ENCODE data around the gene FHOD3.
A peak's percentile ranks its signal among the peaks of the same experiment; 100 is the strongest.

The FHOD3 gene

DNA sequence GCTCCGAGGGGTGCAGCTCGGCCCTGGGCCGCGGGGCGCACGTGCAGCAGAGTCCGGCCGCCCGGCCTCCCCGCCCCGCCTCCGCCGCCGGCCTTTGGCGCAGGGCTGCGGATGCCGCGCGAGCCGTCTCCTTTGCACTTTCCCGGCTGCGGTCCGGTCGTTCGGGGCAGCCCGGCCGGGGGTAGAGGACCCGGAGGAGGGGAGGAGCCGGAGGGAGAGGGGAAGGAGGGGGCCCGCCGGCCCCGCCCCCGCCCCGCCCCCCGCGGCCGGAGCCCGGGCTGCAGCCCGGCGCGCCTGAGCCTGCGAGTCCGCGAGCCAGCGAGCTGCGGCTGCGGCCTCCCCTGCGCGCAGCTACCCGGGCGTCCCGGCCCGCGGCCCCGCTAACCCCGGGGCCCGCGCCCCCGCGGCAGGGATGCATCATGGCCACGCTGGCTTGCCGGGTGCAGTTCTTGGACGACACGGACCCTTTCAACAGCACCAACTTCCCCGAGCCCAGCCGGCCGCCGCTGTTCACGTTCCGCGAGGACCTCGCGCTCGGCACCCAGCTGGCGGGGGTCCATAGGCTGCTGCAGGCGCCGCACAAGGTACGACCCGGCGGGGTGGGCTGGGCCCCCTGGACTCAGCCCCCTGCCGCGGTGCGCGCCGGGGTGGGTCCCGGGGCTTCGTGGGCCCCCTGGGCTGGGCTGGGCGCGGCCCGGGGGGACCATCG lies at the start of gene FHOD3:
FHOD3 (plus strand) TSS at position 297 of the 709 bp plus-strand sequence; CDS start at position 420, 123 bp downstream.
- DNase-seq = peak in 1 of 2 experiments; percentile 59

DNA sequence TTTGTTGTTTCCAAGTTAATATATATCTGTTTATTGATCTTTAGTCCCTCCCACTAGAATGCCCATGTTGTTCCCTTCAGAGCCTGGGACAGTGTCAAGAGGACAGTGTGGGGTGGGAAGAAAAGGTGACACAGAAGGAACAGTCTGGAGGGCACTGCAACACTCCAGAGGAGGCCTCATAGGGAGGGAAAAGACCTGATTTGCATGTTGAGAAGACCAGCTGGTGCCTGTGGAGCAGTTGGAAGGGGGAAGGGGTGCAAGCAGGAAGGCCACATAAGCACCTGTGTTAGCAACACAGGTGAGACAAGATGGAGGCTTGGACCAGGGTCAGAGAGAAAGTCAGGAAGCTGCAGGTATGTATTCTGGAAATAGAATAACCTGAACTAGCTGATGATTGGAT lies 48.1 kb upstream of the FHOD3 start:
- no peak for DNase-seq

DNA sequence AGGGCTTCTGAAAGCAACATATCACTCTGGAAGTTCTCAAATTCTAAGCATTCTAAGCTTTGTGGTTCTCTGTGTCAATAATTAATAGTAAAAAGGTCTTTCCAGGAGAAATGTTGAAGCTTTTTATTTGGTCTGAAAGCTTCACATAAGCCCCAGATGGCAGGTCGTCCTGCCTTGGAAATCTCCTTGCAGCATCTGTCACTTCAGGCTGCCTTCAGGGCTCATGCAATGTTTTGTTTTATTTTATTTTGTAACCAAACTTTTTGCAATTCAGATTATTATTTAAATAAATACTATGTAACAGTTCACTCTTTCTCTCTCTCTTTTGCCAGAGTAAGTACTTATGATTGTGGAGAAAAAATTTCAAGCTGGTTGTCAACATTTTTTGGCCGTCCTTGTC lies 46.7 kb upstream of the FHOD3 start:
- no peak for DNase-seq

DNA sequence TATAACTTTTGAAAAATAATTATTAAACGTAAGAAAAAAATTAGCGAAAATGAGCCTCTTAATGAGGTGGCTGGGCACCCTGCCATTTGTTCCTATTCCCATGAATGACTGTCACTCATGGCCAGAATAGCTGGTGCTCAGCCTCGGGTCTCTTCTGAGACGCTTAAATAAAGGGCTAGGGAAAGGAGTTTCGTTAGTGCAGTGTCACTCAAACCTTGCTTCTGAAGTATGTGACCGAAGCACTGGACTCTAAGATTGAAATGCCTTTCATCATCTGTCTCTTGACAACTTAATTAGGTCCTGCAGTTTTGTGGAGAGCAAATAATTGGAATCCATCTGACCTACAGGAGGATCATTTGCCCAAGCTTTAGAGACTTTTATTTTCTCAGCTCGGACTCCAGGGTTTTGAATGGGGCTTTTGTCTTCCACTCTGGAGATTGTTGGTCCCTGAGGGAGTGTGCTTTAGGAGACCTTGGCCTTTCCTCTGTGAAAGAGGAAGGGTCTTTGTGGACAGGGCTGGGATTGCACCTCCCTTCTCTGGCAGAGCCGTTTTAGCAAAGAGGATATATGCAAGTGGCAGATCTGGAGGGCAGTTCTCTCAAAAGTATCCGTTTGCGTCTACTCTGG lies 42.3 kb upstream of the FHOD3 start:
- DNase-seq = no peak

DNA sequence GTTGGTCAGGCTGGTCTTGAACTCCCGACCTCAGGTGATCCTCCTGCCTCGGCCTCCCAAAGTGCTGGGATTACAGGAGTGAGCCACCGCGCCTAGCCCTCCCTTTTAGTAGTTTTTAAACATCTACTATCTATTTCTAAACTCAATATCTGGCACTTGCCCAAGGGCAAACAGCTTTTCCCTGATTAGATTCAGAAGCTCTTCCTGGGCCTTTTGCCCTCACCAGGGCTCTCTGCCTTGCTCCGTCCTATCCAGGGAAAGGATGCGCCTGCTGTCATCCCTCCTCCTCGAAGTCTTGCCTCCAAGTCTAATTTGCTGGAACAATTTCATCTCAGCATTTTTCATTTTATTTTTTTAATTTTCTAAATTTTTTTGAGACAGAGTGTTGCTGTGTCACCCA lies 41.4 kb upstream of the FHOD3 start:
- DNase-seq = peak in 1 of 2 experiments; percentile 3

DNA sequence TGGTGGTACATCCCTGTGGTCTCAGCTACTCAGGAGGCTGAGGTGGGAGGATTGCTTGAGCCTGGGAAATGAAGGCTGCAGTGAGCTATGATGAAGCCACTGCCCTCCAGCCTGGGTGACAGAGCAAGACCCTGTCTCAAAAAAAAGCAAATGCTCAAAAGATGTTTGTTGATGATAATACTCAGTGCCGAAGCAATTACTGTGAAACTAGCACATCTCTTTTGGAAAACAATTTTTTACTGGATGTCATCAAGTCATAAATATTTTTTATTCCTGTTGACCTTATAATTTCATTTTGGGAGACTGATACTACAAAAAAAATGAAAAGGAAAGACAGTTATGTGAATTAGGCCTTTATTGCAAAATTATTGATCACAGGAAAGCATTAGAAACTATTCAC lies 34.5 kb upstream of the FHOD3 start:
- DNase-seq = no peak

DNA sequence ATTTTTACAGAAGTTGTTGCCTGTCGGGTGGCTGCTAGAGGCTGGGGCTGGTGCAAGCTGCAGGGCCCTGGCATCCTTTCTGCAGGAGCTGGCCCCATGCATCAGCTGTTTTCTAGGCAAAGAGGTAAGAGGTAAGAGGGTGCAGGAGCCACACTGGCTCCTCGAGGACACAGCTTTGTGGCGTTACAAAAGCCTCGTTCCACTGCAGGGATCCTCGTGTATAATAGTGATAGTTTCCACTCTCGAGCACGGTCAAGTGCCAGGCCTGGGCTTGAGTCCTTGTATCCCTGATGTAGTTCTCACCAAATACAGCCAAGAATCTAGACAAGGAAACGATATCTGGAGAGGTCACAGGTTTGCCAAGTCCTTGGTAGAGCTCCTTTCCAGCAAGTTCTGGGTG lies 33.2 kb upstream of the FHOD3 start:
- DNase-seq = no peak

DNA sequence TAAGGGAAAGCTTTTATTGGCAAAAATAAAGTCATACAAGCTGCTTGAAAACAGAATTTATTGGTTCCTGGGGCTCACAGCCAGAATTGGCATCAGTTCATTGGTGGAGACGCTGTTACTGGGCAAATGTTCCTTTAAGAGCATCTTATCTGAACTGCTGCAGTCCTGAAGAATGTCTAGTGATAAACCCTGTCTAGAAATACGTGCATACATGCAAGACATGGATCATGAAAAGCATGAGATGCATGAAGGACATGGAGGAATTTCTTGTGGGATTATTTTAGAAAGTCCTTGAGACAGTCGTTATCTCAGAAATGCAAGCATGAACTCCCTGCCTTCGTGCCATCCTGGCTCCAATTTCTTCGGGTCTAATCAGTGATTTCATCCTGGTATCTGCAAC lies 32.5 kb upstream of the FHOD3 start:
- no peak for DNase-seq

DNA sequence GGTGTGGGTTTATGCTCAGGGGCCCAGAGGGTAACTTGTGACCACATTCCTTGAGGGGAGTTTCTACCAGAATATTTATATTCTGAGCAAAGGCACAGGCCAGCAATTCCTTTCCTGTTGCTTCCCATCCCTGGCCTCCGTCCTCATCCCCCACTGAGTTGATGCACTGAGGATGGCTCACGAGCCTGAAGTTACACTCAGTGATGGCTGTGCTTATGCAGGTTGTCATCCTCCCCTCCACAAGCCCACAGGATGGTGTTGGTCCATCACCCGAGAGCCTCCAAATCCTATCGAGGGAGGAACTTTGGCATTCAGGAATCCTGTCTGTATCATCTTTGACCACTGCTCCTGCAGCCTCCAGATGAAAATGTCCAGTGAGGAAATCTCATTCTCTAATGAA lies 28.4 kb upstream of the FHOD3 start:
- no peak for DNase-seq

DNA sequence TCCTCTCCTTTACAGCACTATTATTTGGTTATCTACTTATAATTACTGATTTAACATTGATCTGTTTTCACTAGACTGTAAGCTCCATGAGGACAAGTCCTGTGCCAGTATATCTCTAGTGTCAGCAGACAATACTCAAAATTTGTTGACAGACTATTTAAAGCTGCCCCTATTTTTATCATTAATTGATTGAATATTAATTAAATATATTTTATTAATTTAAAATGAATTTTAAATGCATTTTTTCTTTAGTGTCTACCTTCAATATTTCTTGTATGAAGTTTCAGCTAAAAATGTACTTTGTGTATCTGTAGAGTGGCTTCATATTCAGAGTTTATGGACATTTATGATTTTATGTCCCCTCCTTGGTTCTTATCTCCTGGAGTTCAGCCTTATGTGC lies 26.4 kb upstream of the FHOD3 start:
- no peak for DNase-seq

DNA sequence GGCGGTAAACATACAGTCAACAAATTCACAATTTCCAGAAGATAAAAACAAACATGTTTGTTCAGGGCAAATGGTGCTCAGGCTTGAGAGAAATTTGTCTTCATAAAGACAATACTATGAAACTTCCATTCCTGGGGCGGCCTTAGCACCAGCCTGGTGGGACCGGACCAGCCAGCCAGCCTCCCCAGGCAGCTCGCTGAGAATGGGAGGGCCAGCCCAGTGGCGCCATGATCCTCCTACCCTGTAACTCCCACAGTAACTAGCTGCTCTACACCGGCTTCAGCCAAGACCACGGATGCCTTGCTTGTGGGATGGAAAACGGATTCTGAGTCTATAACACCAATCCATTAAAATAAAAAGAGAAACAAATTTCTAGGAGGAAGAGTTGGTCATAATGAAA lies 24.2 kb upstream of the FHOD3 start:
- DNase-seq = no peak

DNA sequence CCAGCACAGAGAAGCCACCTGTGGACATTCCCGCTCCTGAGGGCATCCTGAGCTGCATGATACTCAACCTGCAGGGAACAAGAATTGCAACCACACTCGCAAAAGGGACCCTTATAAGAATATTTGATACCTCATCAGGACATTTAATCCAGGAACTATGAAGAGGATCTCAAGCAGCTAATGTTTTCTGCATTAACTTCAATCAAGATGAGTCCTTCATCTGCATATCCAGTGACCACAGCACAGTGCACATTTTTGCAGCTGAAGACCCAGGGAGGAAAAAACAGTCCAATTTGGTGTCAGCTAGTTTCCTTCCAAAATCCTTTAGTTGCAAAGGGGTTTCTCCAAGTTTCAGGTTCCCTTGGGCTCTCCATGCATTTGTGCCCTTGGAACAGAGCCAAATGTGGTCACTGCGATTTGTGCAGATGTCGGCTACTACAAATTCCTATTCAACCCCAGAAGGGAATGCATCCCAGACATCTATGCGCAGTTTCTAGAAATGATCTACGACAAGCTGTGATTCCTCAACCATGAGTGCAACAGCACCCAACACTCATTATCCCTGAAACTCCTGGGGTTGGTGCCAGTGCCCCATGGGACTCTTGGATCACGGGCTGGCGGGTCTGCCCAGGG lies 23.3 kb upstream of the FHOD3 start:
- DNase-seq = no peak

DNA sequence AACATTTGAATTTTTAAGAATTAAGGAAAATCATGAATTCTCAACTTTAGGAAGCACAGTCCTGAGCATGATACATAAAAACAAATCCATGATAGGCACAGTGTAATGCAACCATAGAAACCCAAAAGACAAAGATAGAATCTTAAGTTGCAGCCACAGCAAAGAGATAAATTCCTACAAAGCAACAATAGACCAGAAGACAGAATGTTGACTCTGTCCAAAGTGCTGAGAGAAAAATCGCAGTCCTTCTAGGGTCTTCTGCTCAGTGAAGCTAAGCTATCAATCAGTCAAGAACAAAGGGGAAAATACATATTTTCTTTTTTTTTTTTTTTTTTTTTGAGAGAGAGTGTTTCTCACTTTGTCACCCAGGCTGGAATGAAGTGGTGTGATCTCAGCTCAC lies 22.0 kb upstream of the FHOD3 start:
- DNase-seq = no peak

DNA sequence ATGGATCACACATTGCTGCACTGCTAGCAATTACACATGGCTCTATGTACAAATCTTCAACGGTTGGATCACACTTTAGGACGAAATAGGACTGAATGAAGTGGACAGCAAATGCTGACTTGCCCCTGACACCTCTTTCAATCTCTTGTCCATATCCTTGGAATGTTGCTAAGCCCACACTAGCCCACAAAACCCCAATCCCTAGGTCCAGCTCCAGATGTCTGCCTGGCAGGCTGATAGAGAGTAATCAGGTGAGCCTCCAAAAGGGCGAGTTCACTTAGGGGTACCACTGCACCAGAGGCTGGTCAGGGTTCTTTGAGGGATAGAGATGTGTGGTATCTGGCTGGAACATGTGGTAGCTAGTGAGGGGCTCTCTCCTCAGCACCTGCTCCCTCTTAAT lies 18.5 kb upstream of the FHOD3 start:
- DNase-seq = no peak

DNA sequence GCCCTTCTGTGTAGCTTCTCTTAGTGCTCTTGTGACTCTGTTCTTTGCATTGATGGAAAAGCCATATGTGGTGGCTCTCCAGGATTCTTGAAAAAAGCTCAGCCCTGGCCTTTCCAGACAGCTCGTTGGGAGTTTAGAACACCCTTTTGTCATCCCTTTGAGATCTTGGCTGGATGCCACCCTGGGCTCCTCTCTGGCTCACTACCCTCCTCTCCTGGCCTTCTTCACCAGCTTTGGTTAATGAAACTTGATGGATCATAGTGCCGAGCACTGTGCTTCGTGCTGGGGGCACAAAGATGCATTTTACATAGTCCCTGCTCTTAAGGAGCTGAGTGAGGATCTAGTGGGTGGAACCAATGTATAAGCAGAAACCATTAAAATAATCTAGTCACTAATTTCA lies 15.6 kb upstream of the FHOD3 start:
- DNase-seq = peak; percentile 26 to 43

DNA sequence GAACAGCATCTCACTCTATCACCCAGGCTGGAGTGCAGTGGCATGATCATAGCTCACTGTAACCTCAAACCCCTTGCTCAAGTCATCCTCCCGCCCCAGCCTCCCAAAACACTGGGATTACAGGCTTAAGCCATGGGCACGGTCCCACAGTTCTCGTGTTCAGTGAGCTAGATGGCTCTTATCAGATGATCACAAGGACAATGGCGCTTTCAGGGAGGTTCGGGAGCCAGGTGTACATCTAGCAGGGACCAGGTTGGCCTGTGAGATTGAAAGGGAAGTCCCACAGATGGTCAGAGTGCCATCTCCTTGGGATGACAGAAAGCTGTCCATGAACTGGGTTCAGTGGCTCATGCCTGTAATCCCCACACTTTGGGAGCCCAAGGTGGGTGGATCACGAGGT lies 14.1 kb upstream of the FHOD3 start:
- DNase-seq = no peak

DNA sequence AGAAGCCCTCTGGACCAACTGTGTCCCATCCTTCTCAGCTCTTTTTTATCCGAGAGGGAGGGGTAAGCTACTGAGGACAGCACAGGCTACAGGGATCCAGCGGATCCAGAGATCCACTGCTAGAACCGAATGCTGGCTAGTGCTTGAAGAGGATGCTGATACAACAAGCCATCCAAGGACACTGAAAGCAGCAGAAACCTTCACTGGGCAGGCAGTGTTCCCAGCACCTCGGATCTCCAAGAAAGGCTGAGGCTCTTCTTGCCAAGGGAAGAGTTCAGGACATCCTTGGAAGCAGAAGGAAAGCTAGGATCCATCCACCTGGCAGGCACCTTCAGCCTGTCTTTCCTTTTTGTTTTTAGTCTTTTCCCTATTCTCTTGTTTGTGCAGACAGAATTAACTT lies 13.2 kb upstream of the FHOD3 start:
- no peak for DNase-seq

DNA sequence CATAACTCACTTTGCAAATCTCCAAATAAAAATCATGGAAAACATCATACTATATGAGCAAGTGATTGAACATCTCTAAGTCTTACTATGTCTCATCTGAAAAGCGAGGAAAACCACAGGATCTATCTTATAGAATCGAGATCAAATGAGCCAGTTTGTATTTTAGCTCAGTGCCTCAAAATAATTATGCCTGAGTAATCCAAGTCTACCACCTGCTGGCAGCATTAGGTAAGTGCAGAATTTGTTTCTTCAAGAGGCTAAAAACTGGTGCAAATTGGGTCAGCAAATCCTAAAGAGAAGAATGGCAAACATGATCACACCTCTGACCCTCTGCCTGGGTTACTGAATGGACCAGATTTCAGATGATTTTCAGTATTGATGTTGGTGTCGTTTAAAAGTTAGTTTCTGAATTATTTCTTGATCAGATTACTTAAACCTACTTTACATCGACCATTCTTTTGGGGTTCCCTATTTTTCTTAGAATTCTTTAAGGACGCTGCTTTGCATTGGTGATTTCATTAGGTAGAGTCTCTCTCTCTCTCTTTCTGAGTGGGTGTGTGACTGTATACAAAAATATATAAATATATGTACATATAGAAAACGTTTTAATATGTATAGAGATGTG lies 12.7 kb upstream of the FHOD3 start:
- peak; percentile 69 to 76 for DNase-seq

DNA sequence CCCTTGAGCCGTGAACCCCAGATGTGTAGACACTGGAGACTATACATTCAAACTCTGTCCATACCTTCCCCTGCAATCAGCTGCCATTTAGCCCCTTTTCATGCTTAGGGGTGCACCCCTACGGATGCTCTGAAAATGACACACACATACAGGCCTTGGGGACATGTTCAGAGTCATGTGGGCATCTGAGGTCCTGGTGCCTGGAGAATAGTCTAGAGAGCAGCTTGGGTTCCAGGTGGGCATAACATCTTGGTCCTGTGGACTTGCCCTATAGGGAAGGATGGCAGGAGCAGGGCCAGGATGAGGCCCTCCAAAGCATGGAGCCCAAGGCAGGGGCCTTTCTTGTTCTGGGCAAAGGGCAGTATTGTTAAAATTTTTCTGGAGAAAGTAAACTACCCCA lies 9.9 kb upstream of the FHOD3 start:
- DNase-seq = no peak

DNA sequence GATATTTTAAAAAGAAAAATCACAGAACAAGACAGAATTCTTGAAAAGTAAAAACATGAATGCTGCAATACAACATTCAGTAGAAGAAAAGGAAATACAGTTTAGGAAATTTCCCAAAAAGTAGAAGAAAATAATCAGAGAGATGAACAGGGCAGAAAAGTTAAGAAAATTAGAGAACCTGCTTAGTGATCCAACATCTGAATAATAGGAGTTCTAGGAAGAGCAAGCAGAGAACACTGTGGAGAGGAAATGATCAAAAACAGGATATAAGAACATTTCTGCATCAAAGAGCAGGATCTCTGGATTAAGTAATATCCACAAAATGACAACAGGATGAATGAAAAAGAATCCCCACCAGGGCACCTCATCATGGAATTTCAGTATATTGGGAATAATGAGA lies 8.8 kb upstream of the FHOD3 start:
- no peak for DNase-seq

DNA sequence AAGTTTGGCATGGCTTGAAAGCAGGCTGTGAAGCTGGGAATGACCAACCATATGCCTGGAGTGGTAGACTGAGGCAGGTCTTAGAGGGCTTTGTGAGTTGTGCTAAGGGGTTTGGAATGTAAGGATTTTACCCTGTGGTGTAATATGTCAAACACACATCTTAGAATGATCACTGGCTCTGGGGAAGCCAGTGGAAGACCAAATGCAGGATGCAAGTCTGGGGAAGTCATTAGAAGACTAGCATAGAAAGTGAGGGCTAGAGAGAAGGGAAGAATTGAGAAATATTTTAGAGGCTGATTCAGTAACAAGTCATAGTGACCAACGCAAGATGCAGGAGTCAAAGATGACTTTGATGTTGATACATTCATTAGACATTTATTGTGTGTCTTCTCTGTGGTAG lies 3.5 kb upstream of the FHOD3 start:
- DNase-seq = no peak

DNA sequence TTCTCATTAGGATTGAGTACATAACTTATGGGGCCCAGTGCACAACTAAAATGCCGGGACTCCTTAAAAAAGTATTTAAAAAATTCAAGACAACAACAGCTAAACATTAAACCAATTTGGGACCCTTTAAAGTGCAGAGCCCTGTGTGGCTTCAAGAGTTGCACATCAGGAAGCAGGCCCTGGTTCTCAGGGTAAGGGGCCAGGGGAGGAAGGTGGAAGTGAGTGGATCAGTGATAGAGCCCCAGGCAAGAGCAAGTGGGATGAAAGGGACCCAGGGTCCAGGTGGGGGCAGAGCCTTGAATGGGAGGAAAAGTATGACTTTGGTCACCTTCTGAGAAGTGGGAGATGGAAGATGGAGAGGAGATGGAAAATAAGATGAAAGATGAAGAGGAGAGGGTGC lies 2.3 kb upstream of the FHOD3 start:
- DNase-seq = no peak

DNA sequence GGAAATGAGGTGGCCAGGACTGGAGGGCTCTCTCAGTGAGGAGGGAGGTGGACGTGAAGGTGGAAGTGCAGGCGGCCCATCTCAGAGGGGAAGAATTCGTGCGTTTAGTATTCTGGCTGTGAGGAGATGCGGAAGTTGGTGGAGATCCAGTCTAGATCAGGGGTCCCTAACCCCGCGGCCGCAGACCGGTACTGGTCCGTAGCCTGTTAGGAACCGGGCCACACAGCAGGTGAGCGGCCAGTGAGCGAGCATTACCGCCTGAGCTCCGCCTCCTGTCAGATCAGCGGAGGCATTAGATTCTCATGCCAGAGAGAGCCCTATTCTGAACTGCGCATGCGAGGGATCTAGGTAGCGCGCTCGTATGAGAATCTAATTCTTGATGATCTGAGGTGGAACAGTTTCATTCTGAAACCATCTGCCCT lies 1.6 kb upstream of the FHOD3 start:
- no peak for DNase-seq
